ENCODE data around the gene MYL6B.

- no peak for TF ChIP-seq GATA2 (IDR thresholded peaks at IDR 0.05; ENCODE audit: low read depth, low read length)
- no peak for TF ChIP-seq GATA3 (IDR thresholded peaks at IDR 0.05; ENCODE audit: low read depth, low read length)
Measured at GRCh38 chr12:56178347-56178746, 26.0 kb downstream of the MYL6B start.
